ENCODE data around the gene C1orf159.

- TF ChIP-seq MAX (IDR thresholded peaks at IDR 0.05; ENCODE audit: low read depth, low read length): no peak
- no peak for TF ChIP-seq POLR2A (IDR thresholded peaks at IDR 0.05; ENCODE audit: extremely low read depth, insufficient read length)
- no peak for TF ChIP-seq CTCF (IDR thresholded peaks at IDR 0.05; ENCODE audit: low read depth, low read length)
These were observed 9.2 kb downstream of the C1orf159 start for GRCh38 chr1:1106510-1107221.
